Measurements from ENCODE around the gene CHCHD6.

DNA sequence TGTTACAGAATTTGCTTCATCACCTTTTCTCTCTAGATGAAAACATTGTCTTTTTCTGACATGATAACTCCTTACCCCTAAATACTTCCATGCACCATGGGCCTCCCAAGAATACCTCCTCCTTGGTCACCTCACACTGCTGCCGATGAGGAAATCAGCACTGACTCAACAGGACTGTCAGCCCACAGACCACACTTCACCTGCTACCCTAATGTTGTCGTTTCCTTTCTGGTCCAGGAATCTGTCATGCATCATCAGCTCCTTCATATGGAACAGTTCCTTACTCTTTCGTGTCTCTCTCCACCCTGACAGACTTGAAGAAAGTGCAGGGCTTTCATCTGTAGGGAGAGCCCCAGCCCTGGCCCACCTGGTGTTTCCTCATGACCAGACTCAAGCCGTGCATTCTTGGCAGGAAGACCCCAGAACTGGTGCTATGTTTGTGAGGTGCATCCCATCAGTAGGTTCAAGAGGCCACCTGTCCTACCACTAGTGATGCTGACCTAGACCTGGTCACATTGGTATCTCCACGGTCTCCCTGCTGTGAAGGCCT is 237.8 kb downstream of the CHCHD6 start:
- TF ChIP-seq, protein P1, sequence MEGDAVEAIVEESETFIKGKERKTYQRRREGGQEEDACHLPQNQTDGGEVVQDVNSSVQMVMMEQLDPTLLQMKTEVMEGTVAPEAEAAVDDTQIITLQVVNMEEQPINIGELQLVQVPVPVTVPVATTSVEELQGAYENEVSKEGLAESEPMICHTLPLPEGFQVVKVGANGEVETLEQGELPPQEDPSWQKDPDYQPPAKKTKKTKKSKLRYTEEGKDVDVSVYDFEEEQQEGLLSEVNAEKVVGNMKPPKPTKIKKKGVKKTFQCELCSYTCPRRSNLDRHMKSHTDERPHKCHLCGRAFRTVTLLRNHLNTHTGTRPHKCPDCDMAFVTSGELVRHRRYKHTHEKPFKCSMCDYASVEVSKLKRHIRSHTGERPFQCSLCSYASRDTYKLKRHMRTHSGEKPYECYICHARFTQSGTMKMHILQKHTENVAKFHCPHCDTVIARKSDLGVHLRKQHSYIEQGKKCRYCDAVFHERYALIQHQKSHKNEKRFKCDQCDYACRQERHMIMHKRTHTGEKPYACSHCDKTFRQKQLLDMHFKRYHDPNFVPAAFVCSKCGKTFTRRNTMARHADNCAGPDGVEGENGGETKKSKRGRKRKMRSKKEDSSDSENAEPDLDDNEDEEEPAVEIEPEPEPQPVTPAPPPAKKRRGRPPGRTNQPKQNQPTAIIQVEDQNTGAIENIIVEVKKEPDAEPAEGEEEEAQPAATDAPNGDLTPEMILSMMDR (IDR thresholded peaks at IDR 0.05; ENCODE audit: extremely low read depth in 1 of 2, insufficient read depth in 1 of 2, low read depth in 1 of 2, low read length in 2 of 2): no peak
- TF ChIP-seq EZH2 (IDR thresholded peaks at IDR 0.05; ENCODE audit: borderline replicate concordance, low read depth, low read length, severe bottlenecking): no peak
- no peak for TF ChIP-seq POLR2A (IDR thresholded peaks at IDR 0.05; ENCODE audit: low read depth, low read length)
- no peak for TF ChIP-seq POLR2AphosphoS5 (IDR thresholded peaks at IDR 0.05; ENCODE audit: insufficient read depth, low read depth, low read length)
- TF ChIP-seq JUN (IDR thresholded peaks at IDR 0.05; ENCODE audit: borderline replicate concordance, insufficient read depth, insufficient read length, low read depth): no peak
- no peak for TF ChIP-seq FOS (IDR thresholded peaks at IDR 0.05; ENCODE audit: borderline replicate concordance, insufficient read depth, low read length)
- no peak for TF ChIP-seq MYC (IDR thresholded peaks at IDR 0.05; ENCODE audit: low read depth, low read length)
- TF ChIP-seq MAX (IDR thresholded peaks at IDR 0.05; ENCODE audit: insufficient read depth, insufficient read length): no peak

Data from endothelial cell of umbilical vein (primary cell).